GM11168 (cell line): ENCODE data around the gene TAF8.
"Not testable (repeated sequence)": the region's sequence is repeated elsewhere in the genome, so short reads cannot be mapped to it uniquely, and the experiment has no call there.

Experiments used
- in situ Hi-C: fragments of 300-500 bp; cut with MboI; formaldehyde crosslinking; loops from one replicate; pipeline ENCODE4 v1.12.0; 2022; ENCODE audit warnings: low sequenced_read_pairs; ENCODE audit not compliant: unreplicated experiment

TAF8 gene

GRCh38 chr6:42028234-42029061 is 21.9 kb upstream of the TAF8 start:
- in situ Hi-C loops = no loop called here

- in situ Hi-C loops = no loop called here
These were observed 21.1 kb upstream of the TAF8 start for GRCh38 chr6:42029062-42029685.

DNA sequence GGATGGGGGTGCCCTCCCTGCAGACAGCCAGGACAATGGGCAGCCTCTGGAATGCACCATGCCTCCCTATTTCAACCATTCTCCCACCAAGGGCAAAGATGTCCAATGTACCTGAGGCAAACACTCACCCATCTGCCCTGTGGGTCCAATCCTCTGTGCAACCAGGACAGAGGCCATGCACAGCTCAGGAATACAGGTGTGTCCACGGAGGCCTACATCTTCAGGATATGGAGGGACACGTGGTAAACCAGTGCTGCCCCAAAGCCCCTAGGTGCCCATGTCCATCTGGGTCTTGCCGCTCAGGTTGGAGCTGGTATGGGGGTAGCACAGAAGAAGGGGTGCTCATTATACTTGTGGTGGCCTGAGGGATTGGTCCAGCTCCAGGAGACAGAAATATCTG is 20.4 kb upstream of the TAF8 start:
- in situ Hi-C loops = no loop called here

GRCh38 chr6:42030585-42031506 is 19.5 kb upstream of the TAF8 start:
- in situ Hi-C loops = no loop called here

DNA sequence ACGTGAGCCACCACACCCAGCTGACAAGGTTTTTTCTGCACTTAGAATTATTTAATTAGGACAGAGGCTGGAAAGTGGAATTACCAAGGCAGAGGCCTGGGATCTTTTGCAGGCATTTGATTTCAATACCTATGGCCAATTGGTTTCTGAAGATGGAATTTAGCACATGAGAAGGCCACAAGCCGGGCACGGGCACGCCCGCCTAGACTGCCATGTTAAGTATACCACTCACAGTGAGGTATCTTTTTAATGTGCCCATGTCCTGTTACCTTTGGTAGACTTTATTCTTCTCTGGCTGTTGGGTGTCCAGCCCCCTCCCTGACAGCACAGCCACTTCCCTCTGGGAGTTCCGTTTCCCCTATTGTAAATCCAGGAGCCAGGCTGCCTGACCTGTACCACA is 18.0 kb upstream of the TAF8 start:
- in situ Hi-C loops = no loop called here

DNA sequence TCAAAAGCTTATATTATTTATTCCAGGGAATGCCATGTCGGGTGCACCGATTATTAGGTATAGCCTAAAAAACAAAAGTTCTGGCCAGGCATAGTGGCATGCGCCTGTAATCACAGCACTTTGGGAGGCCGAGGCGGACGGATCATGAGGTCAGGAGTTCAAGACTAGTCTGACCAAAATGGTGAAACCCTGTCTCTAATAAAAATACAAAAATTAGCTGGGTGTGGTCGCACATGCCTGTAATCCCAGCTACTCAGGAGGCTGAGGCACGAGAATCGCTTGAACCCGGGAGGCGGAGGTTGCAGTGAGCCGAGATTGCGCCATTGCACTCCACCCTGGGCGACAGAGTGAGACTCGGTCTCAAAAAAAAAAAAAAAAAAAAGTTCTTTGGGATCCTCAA is 12.7 kb upstream of the TAF8 start:
- in situ Hi-C loops = not testable (repeated sequence)

GRCh38 chr6:42038163-42038562 is 12.2 kb upstream of the TAF8 start:
- in situ Hi-C loops = no loop called here

DNA sequence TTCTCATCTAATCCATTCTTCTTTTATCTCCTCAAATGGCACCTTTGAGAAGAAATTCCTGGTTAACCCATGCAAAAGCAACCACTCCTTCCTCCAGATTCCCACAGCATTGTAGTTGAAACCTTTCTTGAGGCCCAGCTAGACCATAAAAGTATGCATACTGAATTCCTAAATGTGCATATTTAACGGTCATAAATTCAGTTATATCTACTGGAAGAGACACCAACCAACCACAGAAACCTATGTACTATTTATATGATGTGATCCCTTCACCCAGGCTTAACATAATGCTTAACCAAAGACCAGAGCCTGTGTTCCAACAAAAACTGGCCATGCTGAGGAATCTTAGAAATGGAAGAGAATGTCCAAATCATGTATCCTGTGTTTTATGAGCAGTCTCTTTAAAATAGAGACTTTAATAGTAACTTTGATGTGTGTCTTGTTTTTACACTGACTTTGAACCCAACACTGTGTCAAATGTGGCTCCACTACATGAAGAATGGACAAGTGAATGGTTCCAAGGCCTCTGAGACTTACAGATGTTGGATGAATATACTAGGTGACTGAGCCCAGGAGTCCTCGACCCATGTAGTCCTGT is 11.4 kb upstream of the TAF8 start:
- in situ Hi-C loops = no loop called here

DNA sequence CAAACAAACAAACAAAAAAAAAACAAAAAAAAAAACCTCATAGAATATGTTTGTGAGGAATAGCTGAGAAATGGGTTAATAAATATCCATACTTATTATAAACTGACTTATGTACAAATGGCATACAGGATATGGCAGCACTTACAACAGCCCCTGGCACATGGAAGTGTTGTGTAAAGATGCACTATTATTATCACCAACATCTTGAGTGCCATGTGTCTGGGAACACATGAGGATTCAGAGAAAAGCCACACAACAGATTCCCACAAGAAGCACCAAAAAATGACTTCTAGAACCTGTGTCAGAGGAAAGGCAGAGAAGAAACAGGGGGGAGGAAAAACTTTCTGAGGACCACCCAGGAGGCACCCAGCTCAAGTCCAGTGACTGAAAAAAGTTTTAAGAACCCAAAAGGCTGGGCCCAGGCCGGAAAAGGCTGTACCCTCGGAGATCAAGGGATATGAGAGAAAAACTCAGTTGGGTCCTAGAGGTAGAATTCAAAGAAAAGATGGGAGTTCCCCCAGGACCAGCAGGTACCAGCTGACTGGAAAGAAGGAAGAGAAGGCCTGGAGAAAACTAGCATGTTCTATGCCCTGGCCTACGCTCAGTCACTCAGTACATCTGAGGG is 9.4 kb upstream of the TAF8 start:
- in situ Hi-C loops = no loop called here

DNA sequence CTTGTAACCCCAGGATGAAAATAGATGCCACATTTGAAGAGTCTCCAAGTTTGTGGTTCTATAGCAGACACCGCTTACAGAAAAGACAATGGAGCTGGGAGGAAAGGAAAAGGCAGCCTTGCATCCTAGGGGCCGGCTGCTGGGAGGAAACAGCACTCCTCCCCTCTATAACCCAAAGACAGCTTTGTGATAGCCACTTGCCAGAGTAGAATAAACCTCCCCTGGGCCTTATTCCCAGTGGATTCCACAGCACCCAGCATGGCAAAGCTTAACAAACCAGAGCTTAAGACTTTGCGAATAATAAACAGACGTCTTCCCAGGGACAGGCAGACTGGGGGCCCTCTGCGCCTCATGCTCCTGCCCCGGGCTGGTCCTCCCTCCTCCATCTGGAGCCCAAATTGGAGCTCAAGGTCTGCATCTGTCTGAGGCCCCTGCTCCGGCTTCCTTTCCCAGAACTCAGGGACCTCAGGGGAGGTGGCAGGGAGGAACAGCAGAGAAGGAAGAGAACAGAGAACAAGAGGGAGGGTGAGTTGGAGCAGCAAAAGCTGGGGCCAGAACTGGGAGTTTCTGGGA is 8.8 kb upstream of the TAF8 start:
- in situ Hi-C loops = no loop called here

DNA sequence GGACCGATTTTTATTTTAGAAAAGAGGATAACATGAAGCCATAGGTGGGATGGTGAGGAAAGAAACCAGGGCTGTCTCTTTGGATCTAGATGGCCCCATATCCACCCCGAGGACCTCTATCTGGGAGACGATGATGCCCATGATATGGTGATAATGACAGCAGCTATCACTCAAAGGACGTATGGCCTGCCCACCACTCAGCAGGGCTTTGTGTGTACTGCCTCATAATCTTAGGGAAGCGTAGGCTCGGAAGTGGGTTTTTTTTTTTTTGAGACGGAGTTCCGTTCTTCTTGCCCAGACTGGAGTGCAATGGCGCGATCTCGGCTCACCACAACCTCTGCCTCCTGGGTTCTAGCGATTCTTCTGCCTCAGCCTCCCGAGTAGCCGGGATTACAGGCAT is 8.2 kb upstream of the TAF8 start:
- in situ Hi-C loops = no loop called here

DNA sequence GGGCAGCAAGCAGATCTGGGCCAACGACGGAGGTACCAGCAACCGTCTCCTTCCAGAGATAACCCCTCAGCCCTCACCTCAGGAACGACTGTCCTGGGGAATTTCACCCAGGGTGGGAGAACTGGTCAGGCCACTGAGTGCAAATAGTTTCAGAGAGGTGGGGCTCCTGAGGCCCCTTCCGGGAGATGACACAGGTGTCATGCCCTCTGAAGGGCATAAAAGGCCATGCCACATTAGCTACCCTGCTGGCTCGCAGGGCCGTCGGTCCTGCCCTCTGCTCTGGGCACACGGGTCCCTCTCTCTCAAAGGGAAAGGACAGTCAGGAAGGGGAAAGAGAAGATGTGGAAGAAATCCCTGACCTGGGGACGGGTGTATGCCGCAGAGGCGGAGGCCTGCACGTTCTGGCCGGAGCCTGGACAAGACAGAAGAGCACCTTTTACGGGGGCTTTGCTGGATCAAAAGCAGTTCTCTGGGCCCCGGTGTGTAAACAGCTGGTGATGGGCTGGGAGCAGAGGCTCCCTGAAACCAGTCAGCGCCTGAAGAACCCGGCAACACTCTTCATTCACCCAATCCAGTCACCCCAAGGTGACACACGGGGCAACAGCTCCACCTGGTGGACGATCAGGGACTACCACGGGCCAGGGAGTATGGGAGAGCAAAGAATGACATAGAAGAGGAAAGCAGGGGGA is 6.4 kb upstream of the TAF8 start:
- in situ Hi-C loops = no loop called here

DNA sequence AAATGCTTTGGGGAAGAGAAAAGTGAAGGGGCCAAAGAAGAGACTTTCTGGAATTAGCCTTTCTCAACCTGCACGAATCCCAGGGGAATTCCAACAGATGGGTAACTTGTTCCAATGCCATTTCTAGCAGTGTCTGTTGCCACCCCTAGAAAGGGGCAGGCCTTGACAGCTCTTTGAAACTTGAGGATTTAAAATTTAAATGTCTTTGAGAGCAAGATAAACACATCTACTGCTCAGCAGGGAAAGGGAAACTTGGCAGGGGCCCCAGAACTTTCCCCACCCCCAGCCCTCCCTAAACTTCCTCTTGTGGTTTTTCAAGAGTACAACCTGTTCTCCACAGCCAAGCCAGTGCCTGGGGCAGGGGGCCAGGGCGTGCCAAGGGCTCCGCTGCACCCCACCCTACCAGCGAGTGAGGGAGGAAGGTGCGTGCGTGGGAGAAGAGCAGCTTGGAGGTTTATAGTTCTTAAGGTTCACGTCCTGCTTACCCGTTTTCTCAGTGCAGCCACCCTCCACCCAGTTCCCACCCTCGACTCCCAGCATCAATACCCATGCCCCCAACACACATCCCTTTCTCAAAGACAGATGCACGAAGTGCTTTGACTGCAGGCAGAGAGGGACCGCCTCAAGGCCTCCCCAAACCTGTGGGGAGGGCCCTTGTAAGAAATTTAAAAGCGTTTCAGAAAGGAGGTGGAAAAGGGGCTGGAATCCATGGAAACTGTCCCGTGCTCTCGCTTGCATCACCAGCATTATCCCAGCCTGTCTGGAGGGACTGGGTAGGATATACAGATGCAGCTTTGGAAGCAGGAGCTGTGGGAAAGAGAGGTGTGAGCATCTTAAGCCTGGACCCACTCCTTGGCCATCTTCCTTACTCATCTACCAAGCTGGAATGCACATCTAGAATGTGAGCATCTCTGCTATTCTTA is 4.5 kb upstream of the TAF8 start:
- in situ Hi-C loops = loop anchor here (5.0 kb wide), 3 partner anchors 123 to 263 kb away; partner anchors contain the start of genes BYSL, MED20 and PRICKLE4

- in situ Hi-C loops = loop anchor here (5.0 kb wide), 3 partner anchors 124 to 264 kb away; partner anchors contain the start of genes BYSL, MED20 and PRICKLE4
These were observed 3.7 kb upstream of the TAF8 start for GRCh38 chr6:42046464-42047212.

DNA sequence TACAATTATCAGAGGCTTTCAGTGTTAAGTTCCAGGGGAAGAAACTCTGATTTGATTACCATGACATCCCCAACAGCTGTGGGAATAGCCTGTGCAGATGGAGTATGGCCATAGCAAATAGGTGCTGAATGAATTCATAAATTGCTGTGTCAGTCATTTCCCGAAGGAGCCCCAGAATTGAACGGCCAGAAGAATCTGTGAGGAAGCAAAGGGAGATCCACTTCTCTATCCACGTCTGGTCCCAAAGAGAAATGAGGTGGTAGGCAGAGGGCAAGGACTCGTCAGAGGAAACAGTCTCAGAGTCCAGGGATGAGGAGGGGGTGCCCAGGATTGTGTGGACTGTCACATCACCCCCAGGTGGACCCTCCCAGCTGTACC is 3.1 kb upstream of the TAF8 start:
- in situ Hi-C loops = loop anchor here (5.0 kb wide), 3 partner anchors 125 to 265 kb away; partner anchors contain the start of genes BYSL, MED20 and PRICKLE4

DNA sequence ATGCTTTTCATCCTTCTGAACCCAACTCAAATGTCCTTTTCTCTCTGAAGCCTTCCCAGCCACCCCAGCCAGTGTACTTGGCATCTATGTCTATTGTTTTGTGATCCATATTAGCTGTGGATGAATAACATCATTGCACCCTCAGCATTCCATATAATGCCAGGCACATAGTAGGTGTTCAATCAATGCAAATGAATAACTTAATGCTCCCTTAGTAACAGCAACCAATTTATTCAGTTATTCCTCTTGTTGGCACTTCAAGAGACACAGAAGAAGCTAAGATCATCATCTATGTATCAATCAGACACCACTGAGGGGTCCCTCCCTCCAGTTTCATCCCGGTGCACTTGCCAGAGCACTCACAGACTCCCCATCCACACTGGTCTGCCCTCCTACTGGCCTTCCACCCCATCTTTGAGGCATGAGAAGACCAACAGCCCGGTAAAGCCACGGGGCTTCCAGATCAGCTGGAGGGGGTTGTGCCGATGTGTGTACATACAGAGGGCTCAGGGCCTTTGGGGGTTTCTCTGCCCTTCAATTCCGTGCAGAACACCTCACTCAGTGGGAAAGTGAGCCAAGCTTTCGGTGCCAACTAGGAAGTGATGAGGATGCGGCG is 2.4 kb upstream of the TAF8 start:
- in situ Hi-C loops = loop anchor here (5.0 kb wide), 3 partner anchors 126 to 266 kb away; partner anchors contain the start of genes BYSL, MED20 and PRICKLE4
